HG03103 (cell line): ENCODE data around the gene SEPSECS.

ENCODE experiments used
- ATAC-seq: cut with Tn5 transposase; IDR thresholded peaks from one replicate; pipeline ENCODE4 v1.9.1; 2021; ENCODE audit warnings: low read depth; ENCODE audit not compliant: unreplicated experiment

Gene SEPSECS

DNA sequence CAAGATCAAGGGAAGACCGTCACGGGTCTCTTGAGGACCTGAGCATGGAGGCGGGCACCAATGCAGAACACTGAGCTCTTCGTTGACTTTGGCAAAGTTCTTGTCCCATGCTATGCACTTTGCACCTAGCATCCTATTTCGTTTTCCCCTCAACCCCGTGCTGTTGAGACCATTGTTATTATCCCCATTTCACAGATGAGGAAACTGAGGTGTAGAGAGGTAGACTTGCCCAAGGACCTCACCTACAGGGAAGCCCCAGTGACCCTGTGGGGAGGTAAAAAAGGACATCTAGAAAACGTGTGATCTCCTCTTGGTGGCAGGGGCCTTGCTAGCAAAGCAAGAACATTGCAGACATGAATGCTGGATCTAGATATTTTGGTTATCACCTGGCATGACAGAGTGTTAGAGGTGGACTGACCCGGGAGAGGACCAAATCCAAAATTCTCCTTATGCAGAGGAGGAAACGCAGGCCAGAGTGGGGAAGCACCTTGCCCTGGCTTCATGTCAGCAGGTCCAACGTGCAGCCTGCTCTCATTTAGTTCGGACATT is 48.5 kb downstream of the SEPSECS start:
- ATAC-seq = no peak

DNA sequence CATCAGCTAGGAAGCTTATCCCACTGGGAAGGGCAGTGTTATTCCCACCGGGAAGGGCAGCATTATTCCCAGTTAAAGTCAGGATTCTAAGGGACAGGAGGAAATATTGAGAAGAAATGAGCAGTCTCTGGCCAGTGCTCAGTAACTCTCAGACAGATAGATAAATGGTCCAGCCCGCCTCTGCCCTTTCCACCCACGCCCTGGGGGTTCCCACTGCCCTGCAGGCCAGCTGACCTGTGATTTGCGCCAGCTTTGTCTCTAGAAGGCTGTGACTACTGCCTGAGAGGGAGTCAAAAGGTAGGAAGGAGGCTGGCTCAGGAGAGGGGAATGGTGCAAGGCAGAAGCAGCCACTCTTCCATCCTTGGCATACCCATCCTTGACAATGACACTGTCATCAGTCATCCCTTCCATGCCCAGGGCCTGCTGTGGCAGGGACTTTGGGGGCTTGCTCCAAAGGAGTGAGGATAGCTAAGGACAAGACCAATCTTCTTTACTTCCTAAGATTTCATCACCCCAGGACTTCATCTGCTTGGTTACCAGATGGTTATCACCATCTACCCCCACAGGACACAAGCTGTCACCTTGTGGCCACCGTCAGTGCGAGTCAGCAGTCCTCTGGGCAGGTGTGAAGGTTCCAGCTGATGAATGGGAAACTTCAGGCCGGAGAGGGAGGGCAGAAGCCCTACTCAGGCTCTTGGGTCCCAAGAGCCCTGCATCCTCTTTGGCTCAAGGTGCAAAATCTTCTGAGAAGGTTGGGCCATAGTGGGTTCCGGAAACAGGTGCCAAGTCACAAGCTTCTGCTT is 49.5 kb downstream of the SEPSECS start:
- no peak for ATAC-seq

DNA sequence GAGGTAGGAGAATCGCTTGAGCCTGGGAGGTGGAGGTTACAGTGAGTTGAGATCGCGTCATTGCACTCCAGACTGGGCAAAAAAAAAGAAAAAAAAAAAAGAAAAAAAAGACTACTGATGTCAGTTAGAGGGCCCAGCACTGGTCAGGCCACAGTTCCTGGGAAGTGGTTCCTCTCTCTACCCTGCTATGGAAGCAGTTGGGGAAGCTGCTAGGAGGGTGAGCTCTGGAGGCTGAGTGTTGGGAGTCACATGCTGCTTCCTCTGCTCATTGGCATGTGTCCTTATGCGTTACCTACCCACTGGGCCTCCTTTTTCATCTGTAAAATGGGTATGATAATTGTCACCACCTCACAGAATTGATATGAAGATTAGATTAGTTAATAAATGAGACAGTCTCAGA is 50.7 kb downstream of the SEPSECS start:
- no peak for ATAC-seq

DNA sequence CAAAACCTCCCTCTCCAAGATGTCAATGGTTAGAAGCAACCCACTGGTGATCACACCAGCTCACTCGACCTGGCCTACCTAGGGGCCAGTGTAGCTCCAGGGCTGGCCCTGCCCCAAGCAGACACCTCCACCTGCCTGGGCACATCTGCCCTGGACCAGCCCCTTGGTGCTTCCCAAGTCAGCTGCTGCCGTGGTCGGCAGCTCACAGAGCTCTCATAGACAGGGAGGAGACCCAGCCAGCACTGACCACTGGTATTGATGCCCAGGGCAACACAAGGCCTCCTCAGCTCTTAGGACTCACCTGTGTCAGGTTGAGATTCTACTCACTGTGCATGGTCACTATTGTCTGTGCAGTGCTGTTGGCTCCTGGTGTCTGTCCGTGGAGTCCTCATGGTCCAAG is 51.7 kb downstream of the SEPSECS start:
- ATAC-seq = no peak

GRCh38 chr4:25107827-25108516 is 52.3 kb downstream of the SEPSECS start:
- no peak for ATAC-seq

DNA sequence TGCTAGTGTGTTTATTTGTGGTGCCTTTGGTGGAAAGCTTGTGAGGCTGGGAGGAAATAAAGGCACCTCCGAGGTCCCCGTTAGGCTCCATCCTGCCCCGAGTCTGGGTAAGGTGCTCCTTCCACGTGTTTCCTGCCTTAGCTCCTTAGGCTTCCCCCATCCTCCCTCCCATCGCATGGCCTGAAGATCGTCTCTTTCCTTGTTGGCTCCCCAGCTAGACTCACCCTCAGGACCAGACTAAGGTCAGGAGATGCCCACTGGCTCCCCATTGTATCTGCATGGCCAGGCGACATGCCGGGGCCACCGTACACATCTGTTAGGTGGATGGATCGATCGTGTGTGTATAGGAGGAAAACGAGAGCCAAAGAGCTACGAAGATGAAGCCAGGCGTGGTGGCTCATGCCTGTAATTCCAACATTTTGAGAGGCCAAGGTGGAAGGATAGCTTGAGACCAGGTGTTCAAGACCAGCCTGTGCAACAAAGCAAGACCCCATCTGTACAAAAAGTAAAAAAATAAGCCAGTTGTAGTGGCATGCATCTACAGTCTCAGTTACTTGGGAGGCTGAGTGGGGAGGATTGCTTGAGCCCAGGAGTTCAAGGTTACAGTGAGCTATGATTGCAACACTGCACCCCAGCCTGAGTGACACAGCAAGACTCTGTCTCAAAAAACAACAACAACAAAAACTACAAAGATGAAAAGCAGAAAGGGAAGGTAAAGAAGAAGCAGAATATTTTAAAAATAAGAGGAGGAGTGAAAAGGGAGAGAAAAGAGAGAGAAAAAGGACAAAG is 53.7 kb downstream of the SEPSECS start:
- ATAC-seq = no peak

DNA sequence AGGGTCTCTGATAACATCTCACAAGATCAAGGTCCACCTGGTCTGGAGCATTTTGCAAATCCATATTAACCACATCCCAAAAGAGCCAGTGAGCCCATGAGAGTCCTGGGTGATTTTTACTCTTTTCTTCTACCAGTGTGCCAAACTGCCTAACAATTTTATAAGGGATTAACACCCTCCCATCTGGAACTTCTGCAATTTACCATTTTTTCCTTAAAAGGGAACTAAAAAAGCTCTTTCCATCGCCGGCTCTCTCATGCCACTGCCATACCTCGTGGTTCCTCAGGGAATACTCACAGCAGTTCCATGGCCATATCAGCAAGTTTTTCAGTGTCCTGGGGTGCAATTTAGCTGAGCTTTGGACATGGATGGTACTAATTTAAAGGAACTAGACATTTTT is 55.7 kb downstream of the SEPSECS start:
- ATAC-seq = no peak

GRCh38 chr4:25103418-25103817 is 56.8 kb downstream of the SEPSECS start:
- ATAC-seq = no peak

DNA sequence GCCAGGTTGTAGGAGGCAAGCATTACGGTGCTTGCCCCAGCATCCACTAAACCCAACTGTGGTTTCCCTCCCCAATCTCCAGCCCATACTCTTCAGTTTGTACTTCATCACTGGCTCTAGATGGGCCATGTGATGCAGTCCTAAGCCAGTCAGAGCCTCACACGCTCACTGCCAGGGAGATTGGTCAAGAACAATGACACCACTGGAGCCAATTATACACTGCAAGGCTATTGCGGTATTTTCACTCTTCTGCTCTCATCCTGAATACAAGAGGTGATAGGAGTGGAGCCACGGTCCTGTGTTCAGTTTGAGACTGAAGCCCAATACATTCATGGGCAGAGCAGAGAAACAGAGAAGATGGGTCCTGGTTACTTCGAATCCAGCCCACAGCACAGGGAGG is 58.4 kb downstream of the SEPSECS start:
- no peak for ATAC-seq

GRCh38 chr4:25100710-25101109 is 59.5 kb downstream of the SEPSECS start:
- no peak for ATAC-seq

GRCh38 chr4:25100021-25100555 is 60.2 kb downstream of the SEPSECS start:
- no peak for ATAC-seq

- no peak for ATAC-seq
These were observed 61.0 kb downstream of the SEPSECS start for GRCh38 chr4:25098964-25099891.

DNA sequence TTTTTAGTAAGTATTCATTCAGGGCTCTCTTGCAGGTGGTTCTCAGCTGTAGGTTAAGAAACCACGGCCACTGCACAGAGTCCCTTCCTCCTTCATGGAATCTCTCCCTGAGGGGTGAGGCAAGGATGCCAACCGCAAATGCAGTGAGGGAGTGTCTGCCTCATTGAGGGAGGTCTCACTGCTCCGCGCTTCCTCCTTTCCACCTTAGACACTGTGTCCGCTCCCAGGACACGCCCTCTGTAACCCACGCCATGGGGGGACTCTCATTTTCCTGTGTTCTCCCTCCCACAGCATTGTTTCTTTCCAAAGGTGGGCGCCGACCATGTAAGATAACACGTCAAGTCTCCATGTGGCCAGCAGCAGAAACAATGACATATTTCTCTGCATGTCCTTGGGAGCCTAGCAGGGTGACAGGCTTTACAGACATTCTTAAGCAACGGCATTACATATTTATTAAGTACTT is 63.2 kb downstream of the SEPSECS start:
- ATAC-seq = no peak

- ATAC-seq = no peak
These were observed 63.8 kb downstream of the SEPSECS start for GRCh38 chr4:25096251-25096980.

- no peak for ATAC-seq
These were observed 64.4 kb downstream of the SEPSECS start for GRCh38 chr4:25095837-25096236.

GRCh38 chr4:25092139-25092538 is 68.1 kb downstream of the SEPSECS start:
- no peak for ATAC-seq

DNA sequence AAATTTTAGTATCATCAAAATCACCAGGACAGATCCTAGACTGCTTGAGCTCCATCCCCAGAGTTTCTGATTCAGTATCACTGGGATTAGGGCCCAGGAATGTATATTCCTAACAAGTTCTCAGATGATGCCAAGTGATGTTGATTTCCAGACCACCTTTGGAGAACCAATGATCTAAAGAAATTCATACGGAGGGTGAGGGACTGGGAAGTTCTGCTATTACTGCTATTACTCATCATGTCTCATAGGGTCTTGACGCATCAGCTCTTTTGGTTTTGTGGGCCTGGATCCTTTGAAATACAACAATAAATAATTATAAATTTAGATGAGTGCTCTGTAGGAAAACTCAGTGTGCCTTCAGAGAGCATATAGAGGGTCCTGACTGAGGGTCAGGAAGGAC is 69.7 kb downstream of the SEPSECS start:
- ATAC-seq = no peak

- ATAC-seq = no peak
These were observed 71.0 kb downstream of the SEPSECS start for GRCh38 chr4:25089051-25089763.
